ENCODE measurements around the gene SRI.

SRI gene

GRCh38 chr7:88202278-88202677 is 17.6 kb downstream of the SRI start:
- Histone ChIP-seq H3K79me2 (ENCODE audit: low read length) (no peaks in the 10 kb centered on the region), H3K4me2 (ENCODE audit: low read length) (no peak overlapping the region), H3K4me3 (ENCODE audit: low read length) (no peak overlapping the region), H3K27me3 (ENCODE audit: low read depth, low read length) (no peaks in the 10 kb centered on the region), H2AFZ (ENCODE audit: low read depth, low read length) (no peak overlapping the region), H3K27ac (ENCODE audit: low read length) (no peak overlapping the region), H3K4me1 (ENCODE audit: low read length) (no peaks in the 10 kb centered on the region), H3K36me3 (replicated peaks; ENCODE audit: low read depth, low read length) (peaks cover 58% of the 10 kb centered on the region), H4K20me1 (ENCODE audit: insufficient read depth, low read length) (peaks cover 9% of the 10 kb centered on the region; the same call in 1 of the 2 replicates), H3K9ac (ENCODE audit: low read length) (no peak overlapping the region), H3K9me3 (ENCODE audit: insufficient read depth, low read length) (no peaks in the 10 kb centered on the region)
- no peak for TF ChIP-seq EZH2phosphoT487 (IDR thresholded peaks at IDR 0.05; ENCODE audit: low read depth)
- TF ChIP-seq, protein P1, sequence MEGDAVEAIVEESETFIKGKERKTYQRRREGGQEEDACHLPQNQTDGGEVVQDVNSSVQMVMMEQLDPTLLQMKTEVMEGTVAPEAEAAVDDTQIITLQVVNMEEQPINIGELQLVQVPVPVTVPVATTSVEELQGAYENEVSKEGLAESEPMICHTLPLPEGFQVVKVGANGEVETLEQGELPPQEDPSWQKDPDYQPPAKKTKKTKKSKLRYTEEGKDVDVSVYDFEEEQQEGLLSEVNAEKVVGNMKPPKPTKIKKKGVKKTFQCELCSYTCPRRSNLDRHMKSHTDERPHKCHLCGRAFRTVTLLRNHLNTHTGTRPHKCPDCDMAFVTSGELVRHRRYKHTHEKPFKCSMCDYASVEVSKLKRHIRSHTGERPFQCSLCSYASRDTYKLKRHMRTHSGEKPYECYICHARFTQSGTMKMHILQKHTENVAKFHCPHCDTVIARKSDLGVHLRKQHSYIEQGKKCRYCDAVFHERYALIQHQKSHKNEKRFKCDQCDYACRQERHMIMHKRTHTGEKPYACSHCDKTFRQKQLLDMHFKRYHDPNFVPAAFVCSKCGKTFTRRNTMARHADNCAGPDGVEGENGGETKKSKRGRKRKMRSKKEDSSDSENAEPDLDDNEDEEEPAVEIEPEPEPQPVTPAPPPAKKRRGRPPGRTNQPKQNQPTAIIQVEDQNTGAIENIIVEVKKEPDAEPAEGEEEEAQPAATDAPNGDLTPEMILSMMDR (IDR thresholded peaks at IDR 0.05; ENCODE audit: low read depth, low read length), result no peak

DNA sequence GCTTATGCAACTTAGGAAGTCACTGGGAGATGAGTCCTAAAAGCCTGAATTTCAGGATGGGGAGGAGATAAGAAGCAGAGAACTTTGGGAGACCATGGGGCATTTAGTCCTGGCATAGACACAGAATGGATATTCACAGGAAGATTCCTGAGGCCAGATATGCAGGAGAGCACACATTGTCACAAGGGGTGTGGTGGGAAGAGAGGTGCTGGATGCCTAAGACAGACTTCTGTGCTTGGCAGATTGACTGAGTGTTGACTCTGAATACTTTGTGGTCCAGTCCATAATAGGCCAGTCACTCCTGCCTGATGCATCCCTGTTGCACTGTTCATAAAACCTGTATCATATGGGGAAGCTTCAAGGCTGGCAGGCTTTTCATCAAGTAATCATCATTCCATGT is 18.5 kb downstream of the SRI start:
- no peak overlapping the region for H3K4me3 ChIP-seq (ENCODE audit: low read length)
- no peak overlapping the region for H3K9ac ChIP-seq (ENCODE audit: low read length)
- H2AFZ ChIP-seq (ENCODE audit: low read depth, low read length), result no peak overlapping the region
- no peak overlapping the region for H3K27ac ChIP-seq (ENCODE audit: low read length)
- H3K4me2 ChIP-seq (ENCODE audit: low read length), result no peak overlapping the region
- 0 out of 2 replicates have a peak, but pooled peaks cover 2% of the 10 kb centered on the region for H4K20me1 ChIP-seq (ENCODE audit: insufficient read depth, low read length)
- no peaks in the 10 kb centered on the region for H3K27me3 ChIP-seq (ENCODE audit: low read depth, low read length)
- TF ChIP-seq, protein P1 (IDR thresholded peaks at IDR 0.05; ENCODE audit: low read depth, low read length), result no peak
- no peak for TF ChIP-seq EZH2phosphoT487 (IDR thresholded peaks at IDR 0.05; ENCODE audit: low read depth)
- H3K36me3 ChIP-seq (replicated peaks; ENCODE audit: low read depth, low read length), result peaks cover 51% of the 10 kb centered on the region
- no peaks in the 10 kb centered on the region for H3K79me2 ChIP-seq (ENCODE audit: low read length)
- H3K9me3 ChIP-seq (ENCODE audit: insufficient read depth, low read length), result no peaks in the 10 kb centered on the region
- no peaks in the 10 kb centered on the region for H3K4me1 ChIP-seq (ENCODE audit: low read length)

GRCh38 chr7:88200789-88201188 is 19.0 kb downstream of the SRI start:
- TF ChIP-seq EZH2phosphoT487 (IDR thresholded peaks at IDR 0.05; ENCODE audit: low read depth), result no peak
- TF ChIP-seq, protein P1 (IDR thresholded peaks at IDR 0.05; ENCODE audit: low read depth, low read length), result no peak
- H2AFZ ChIP-seq (ENCODE audit: low read depth, low read length), result no peak overlapping the region
- no peaks in the 10 kb centered on the region for H3K9me3 ChIP-seq (ENCODE audit: insufficient read depth, low read length)
- peaks cover 46% of the 10 kb centered on the region for H3K36me3 ChIP-seq (replicated peaks; ENCODE audit: low read depth, low read length)
- H3K27ac ChIP-seq (ENCODE audit: low read length), result no peak overlapping the region
- no peaks in the 10 kb centered on the region for H3K4me1 ChIP-seq (ENCODE audit: low read length)
- H3K79me2 ChIP-seq (ENCODE audit: low read length), result no peaks in the 10 kb centered on the region
- H3K9ac ChIP-seq (ENCODE audit: low read length), result no peak overlapping the region
- no peaks in the 10 kb centered on the region for H4K20me1 ChIP-seq (ENCODE audit: insufficient read depth, low read length)
- no peak overlapping the region for H3K4me2 ChIP-seq (ENCODE audit: low read length)
- H3K27me3 ChIP-seq (ENCODE audit: low read depth, low read length), result no peaks in the 10 kb centered on the region
- H3K4me3 ChIP-seq (ENCODE audit: low read length), result no peak overlapping the region

DNA sequence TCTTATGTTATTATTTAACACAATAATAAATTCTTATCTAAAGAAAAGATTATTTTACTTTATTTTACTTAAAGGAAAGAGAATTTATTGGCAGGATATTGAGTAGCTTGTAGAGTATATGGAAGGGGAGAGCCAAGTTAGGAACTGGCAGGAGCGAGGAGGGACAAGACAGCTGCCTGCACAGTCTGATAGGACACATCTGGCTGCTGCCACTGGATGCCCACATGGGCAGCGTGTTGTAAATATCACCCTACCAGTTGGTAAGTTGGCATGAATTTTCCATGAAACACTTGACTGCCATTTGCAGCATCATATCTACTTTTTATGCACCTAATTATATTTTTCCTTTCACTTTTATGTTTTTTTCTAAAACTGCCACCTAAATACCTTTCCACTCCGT is 19.6 kb downstream of the SRI start:
- no peak overlapping the region for H3K4me2 ChIP-seq (ENCODE audit: low read length)
- no peak overlapping the region for H3K27ac ChIP-seq (ENCODE audit: low read length)
- no peaks in the 10 kb centered on the region for H3K79me2 ChIP-seq (ENCODE audit: low read length)
- no peak for TF ChIP-seq EZH2phosphoT487 (IDR thresholded peaks at IDR 0.05; ENCODE audit: low read depth)
- TF ChIP-seq, protein P1 (IDR thresholded peaks at IDR 0.05; ENCODE audit: low read depth, low read length), result no peak
- no peak overlapping the region for H3K9ac ChIP-seq (ENCODE audit: low read length)
- no peaks in the 10 kb centered on the region for H3K9me3 ChIP-seq (ENCODE audit: insufficient read depth, low read length)
- H3K4me3 ChIP-seq (ENCODE audit: low read length), result no peak overlapping the region
- no peaks in the 10 kb centered on the region for H3K27me3 ChIP-seq (ENCODE audit: low read depth, low read length)
- H2AFZ ChIP-seq (ENCODE audit: low read depth, low read length), result no peak overlapping the region
- H3K36me3 ChIP-seq (replicated peaks; ENCODE audit: low read depth, low read length), result peaks cover 41% of the 10 kb centered on the region
- no peaks in the 10 kb centered on the region for H4K20me1 ChIP-seq (ENCODE audit: insufficient read depth, low read length)
- H3K4me1 ChIP-seq (ENCODE audit: low read length), result no peaks in the 10 kb centered on the region
